NCI-H1694 treated with DMSO at 0.1 percent for 48 hours (cell line): ENCODE measurements around the gene MRPL17.

ENCODE experiments used
- DNase-seq: peaks from one replicate; lab custom pipeline; 2025; lab: John Stamatoyannopoulos, UW

The MRPL17 gene

DNA sequence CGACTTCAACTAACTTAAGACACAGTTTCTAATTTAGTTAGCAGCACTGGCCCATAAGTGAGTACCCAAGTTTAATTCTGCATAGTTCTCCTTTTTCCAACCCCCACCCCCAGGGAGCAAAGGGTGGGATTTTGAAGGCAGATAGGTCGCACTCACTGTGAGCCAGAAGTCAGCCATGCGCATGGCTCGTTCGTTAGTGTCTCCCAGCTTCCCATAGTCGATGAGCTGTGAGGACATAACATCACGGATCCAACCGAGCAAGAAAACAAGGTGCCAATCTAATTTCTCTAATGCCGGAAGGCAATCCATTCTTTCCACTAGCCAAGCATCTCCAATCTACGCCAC, 577 bp downstream of the MRPL17 start:
- no peak for DNase-seq

DNA sequence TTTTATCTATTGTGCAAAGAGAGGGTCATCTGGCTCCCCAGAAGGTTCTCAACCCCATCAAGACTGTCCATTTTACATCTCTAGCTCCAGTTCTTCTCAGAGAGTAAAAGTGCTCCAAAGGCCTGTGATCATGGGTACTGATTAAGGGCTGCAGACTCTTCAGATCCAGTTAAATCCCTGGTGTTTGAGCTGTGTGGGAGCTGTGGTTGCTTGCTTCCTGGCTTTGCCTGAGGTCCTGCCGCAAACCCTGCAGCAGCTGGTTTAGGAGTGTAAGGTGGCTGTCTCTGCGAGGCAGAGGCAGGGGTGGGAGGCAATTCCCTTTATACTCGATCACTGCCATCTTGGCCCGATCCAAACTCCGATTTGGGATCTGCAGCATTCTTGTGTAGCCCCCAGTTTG, 1.2 kb downstream of the MRPL17 start:
- DNase-seq, result no peak

DNA sequence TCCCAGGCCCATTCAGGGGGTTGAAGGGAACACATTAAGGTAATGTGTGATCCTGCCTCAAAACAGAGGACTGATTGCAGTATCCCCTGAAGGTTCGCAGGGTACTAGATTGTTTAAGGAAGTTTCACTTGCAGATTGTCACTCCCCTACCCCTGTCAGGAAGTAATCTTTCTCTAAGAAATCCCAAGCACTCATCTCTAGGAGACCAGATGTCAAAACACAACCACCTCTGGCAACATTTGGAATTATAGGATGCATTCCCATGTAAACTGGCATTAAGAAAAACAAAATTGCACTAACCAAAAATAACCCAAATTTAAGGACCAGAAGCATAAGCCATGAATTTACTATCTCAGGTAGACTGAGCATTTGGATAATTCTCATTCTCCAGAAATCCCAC, 1.6 kb downstream of the MRPL17 start:
- DNase-seq, result no peak

DNA sequence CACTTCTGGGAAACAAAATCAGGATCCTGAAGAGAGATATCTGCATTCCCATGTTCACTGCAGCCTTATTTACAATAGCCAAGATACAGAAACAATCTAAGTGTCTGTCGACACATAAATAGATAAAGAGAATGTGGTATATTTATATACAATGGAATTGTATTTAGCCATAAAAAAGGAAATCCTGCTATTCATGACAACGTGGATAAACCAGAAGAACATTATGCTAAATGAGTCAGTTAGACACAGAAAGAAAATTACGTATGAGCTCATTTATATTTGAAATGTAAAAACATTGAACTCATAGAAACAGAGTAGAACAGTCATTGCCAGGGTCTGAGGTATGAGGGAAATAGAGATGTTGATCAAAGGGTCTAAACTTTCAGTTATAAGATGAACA, 6.1 kb downstream of the MRPL17 start:
- DNase-seq, result no peak

DNA sequence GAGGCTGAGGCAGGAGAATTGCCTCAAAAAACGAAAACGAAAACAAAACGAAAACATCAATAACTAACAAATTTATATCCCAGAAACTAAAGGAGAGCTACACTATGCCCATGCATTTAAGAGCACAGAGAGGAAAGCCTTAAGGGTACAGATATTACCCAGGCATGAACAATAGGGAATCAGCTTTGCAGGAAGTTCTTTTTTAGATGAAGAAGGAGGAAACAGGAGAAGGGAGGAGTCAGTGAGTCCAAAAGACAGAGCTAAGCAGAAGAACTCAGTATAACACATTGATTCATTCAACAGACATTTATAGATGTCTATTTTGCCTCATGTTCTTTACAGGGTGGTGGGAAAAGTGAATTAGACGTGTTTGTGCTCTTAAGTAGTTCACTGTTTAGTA, 8.3 kb downstream of the MRPL17 start:
- DNase-seq, result no peak

DNA sequence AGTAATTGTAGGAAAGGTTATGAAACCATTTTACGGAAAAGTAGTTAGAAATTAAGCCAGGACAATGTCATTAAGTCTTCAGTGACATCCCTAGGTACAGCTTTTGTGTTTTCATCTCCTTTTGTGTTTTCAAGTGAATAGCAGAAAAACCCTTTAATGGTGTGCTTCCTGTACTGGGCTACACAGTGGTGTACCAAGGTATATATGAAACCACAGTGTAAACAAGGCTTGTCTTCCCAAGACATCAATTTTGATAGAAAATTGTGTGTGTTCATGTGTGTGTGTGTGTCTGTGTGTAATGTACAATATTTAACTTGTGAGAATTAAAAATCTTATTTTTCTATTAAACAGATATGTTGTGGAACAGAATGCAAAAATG, 8.9 kb downstream of the MRPL17 start:
- no peak for DNase-seq

DNA sequence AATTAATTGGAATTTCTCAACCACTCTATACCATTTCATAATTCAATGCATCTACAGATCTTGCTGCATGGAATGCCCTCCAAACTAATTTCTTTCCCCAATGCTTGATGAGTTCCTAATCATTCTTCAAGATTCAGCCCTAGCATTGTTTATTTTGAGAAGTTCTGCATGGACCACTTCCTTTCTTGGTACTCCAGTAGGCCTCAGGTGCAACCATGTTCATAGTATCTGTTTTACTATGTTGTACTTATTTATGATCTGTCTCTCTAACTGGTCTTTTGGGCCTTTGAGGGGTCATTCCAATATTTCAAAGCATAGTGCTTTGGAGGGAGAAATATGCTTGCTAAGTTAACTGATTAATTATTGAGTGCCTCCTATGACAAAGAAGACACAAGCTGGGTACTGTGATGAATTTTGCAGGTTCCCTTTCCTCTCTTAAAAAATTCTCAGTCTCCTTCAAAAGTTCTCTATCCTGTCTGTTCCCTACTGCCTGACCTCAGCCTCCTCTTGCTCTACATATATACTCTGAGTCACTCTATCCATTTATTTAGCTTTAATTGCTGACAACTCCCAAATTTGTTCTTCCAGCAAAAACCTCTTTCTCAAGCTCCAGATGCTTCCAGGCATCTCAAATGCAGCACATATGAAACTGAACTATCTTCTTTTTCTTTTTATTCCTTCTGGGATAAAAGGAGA, 9.5 kb downstream of the MRPL17 start:
- DNase-seq, result no peak

DNA sequence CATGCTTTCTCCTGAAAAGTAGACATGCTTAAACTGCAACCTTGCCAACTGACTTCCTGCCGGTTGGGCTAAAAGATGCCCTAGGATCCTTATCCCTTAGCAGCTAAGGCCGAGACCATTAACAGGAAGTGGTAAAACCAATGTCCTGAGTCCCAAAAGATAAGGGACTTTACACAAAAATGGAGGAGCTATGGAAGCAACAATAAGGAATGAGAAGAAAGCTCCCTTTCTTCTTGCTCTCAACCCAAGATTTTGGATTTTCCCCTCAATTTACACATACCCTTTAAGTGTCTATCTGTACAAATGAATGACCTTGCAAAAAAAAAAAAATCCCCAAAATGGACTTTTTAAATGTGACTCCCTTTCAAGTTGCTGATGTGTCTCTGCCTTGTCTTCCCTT, 11.1 kb downstream of the MRPL17 start:
- DNase-seq, result no peak

DNA sequence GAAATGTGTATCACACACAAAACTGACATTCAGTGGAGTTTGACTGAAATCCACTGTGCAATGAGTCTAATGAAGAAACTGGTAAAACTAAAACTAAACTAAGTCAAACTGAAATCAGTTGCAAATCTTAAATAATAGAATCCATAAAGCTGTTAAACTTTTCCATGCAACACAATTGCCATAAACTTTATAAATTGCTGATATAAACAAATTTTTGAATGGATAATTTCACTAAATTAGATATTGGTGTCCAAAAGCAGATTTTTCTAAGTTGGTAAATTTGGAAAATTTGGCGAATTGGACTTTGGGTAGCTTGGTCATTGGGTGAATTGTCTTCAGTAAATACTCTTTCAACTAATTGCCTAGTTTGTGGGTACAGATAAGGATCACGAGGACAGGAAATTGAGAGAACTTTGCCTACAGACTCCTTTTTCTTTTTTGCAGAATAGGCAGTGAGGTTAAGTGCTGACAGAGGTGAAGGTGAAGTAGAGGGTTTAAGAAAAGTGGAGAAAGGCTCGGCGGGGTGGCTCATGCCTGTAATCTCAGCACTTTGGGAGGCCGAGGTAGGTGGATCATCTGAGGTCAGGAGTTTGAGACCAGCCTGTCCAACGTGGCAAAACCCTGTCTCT, 12.8 kb downstream of the MRPL17 start:
- no peak for DNase-seq

DNA sequence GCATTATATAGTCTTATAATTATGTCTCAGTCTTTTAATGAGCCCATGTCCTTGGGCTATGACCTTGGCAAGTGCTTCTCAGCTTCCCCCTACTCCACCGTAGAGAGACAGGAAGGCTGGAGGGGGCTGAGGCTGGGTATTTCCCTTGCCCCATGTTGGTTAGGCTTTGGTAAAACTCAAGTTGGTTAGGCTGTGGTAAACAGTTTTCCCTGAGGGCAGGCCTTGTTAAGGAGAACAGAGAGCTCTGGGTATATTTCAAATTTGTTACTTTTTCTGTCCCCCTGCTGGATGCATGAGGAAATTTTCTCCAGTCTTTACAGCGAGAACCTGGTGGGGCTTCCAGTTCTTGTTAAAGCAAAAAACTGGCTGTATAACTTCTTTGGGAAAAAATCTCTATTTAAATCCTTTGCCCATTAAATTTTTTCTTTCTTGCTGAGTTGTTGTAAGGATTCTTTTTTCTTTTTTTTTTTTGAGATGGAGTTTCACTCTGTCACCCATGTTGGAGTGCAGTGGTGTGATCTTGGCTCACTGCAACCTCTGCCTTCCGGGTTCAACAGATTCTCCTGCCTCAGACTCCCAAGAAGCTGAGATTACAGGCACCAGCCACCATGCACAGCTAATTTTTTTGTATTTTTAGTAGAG, 15.3 kb downstream of the MRPL17 start:
- no peak for DNase-seq

DNA sequence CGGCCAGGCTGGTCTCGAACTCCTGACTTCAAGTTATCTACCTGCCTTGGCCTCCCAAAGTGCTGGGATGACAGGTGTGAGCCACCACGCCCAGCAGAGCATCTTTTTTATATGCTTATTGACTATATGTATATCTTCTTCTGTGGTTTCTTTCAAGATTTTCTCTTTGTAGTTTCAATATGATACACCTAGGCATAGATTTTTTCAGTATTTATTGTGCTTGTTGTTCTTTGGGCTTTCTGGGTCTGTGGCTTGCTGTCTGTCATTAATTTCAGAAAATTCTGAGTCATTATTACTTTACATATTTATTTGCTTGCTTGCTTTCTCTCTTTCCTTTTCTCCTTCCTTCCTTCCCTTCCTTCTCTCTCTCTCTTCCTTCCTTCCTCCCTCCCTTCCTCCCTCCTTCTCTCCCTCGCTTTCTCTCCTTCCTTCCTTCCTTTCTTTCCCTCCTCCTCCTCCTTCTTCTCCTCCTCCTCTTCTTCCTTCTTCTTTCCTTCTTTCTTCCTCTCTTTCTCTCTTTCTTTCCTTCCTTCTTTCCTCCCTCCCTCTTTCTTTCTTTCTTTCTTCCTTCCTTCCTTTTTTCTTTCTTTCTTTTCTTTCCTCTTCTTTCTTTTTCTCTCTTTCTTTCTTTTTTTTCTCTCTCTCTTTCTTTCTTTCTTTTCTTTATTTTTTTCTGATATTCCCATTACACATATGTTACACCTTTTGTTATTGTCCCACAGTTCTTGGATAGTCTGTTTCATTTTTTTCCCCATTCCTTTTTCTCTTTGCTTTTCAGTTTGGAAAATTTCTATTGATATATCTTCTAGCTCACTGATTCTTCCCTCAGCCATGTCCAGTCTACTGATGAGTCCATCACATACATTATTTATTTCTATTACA, 16.6 kb downstream of the MRPL17 start:
- no peak for DNase-seq

DNA sequence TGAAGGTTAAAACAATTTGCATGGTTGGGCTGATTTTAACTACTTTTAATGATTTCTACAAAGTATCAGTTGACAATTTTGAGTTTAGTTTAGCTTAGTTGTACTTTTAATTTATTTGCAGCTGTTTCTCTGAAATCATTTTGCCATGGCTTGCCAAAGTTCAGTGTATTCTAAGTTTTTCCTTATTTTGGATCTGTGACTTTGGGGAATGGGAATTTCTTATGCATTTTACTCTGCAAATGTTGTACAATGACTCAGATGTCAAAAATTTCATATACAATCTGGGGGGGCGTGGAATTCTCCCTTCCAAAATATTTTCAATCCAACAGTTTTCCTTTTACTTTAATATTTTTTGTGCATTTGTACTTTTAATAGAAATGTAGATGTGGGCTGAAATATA, 18.6 kb downstream of the MRPL17 start:
- DNase-seq, result no peak

DNA sequence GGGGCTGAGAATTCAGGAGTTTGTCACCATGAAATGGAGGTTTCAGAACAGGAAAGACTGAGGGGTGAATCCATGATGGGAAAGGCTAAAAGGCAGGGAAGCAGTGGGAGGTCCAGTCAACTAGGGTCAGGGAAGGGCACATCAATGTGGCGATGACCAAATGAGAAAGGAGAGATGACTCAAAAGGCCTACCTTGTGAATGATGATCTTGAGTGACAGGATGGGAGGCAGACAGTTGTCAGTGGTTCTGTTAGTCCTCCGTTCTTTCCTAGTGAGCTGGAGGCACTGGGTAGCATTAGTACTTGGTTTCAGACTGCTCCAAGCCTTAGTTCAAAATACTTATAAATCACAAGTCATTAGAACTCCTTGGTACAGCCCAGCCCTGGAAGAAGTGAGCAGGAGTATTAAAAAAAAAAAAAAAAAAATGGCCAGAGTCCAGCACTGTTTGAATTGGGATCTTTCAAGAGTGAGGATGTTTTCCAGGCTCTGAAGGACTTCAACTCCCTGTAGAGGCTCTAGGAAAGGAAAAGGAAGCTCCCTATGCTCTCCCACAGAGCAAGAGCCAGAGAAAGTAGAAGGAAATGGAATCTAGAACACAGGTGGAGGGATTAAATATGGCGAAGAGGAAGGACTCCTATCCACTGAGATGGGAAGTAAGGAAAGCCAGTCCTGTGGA, 19.2 kb downstream of the MRPL17 start:
- DNase-seq, result no peak

DNA sequence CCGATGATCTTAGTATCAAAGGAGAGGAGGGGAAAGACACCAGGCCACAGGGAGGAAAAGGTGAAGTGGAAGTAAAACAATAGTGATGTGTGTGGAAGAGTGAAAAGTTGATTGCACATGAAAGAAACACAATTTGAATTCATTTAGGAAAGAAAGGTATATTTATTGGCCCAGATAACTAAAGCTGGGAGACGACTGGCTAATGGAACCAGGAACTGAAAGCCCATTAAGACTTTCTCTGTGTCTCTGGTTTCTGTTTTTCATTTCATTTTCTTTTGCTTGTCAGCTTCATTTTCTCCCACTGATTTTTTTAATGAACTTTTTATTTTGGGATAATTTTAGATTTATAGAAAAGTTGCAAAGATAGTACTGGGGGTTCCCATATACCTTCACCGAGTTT, 22.4 kb downstream of the MRPL17 start:
- DNase-seq, result no peak

DNA sequence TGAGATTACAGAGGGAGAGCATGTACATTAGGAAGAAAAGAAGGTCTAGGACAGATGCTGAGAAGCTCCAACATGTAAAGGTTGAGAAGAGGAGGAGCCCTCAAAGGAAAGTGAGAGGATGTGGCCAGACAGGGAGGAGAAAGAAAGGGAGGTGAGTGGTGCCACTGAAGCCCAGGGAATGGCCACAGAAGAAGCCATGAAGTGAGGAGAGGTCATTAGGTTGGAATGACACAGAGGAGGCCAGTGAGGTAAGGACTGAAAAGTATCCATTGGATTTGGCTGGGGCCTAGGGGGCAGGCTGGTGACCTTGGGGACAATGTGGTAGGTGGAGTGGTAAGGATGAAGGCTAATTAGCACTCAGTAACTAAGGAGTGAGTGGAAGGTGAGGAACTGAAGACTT, 24.5 kb downstream of the MRPL17 start:
- DNase-seq, result no peak

DNA sequence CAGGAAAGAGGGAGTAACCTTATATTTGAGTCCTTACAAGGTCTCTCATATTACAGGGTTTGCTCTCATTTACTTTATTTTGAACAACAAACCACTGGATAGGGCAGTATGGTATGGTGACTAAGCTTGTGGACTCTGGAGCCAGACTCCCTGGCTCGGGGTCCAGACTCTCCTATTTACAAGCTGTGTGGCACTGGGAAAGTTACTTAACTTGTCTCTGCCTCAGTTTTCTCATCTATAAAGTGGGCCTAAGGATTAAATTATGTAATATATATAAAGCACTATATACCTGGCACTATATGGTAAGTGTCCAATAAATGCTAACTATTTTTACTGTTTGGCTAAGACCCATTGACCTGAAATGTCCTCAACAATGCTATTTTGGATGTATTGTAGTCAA, 25.8 kb downstream of the MRPL17 start:
- no peak for DNase-seq

DNA sequence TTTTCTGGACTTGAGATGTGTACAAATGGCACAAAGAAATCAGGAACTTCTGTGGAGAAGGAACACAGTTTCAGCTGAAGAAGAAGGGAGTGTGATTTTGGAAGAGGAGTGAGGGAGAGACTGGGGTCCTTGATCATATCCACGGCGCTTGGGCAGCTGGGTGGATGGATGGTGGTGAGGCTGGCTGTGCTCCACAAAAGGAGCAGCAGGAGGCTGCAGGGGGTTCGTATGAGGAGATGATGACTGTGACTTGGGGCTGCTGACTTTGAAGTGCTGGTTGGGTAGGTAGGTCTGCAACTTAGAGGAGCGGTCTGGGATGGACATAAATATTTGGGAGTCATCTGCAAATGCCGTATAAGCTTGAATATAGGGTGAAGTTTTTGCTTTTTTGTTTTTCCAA, 26.2 kb downstream of the MRPL17 start:
- DNase-seq, result no peak

DNA sequence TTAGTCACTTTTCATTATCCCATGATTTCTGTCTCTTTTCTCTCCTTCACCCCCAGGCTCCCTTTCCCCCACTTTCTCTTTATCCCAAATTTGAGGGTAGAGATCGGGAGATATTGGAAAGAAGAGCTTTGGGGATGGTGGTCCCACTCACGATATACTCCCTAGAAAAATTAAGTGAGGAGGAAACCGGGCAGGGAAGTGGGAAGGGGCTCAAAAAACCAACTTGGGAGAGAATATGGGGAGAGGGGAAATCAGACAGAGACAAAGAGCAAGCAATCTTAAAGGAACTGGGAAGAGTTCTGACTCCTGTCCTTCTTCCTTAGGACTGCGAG, 26.6 kb downstream of the MRPL17 start:
- DNase-seq, result no peak

DNA sequence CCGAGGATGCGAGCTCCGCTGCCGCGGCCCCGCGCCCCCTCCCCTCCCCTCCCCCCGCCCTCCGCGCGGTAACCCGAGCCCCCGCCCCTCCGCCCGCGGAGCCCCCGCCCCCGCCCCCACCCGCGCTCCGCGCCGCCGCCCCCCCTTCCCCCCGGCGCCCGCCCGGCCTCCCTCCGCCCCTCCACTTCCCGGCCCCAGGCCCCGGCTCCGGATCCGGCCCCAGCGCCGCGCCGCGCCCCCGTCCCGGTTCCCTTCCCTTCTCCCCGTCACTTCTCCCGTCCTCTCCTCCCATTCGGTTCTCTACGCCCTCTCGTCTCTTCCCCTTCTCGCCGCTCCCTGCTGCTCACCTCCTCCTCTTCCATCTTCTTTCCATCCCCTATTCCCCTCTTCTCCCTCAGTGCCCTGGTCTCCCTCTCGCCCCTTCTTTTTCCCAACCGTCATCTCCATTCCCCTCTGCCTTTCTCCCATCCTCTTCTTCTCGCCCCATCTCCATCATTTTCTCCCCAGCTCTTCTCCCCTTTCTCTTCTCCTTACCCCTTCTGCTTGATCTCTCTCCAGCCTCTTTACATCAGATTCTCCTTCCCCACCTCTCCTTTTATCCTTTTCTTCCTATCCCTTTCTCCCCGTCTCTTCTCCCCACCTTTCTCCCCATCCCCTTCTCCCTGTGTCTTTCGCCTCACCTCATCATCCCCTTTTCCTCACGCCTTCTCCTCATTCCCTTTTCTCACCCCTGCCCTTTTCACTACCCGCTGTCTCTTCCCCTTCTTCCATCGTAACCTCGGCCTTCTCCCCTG, 27.2 kb downstream of the MRPL17 start, which contains the start of gene DCHS1:
DCHS1 (minus strand) TSS at position 20 of the 794 bp plus-strand sequence. CDS start 14,196 bp downstream, outside the sequence.
- no peak for DNase-seq

DNA sequence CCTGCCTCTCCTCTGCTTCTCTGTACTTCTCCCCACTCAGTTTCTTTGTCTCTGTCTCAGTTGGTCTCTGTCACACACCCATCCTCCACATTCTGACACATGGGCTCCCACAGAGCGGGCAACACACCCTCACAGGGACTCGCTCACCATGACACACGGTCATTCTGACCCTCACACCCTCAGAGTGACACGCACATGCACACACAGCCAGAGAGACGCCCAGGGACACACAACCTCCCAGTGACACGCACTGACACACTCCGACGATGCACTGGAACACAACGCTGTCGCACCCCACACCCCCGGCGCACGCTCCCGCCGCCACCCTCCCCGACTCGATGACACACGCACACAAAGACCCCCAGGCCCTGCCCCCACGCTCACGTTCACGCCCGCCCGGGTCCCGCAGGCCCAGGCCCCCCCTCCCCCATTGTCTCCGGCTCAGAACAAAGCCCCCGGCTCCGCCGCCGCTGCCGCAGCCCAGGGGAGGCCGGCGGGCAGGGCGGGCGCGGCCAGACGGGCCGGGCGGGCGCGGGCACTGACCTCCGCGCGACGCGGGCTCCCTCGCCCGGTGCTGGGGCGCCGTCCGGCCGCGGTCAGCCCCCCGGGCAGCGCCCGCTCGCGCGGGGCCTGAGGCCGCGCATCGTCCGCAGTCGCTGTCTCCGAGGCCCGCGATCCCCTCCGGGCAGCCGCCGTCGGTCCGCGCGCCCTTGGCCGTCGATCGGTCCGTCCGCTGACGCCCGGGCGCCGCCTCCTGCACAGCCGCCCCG, 27.9 kb downstream of the MRPL17 start:
- DNase-seq, result no peak
